Uterus (tissue), 4 donors: ENCODE results near the gene NEB. TPM values are rescaled to one million over a fixed set of nuclear protein-coding genes. Genes with fewer than 3 reads are reported as not detected.

ENCODE experiments used
- DNase-seq, 2 donors: peaks; one replicate each; pipeline ENCODE4 v3.0.0-alpha.2; 2019 to 2020
- H3K27ac ChIP-seq, 2 donors: fragments of 200-600 bp; sonication (generic); 1 replicate in 1 of 2; 2 replicates in 1 of 2; pipeline ENCODE4 v1.5.1; 2016 to 2018
- H3K27me3 ChIP-seq, 2 donors: fragments of 200-600 bp; sonication (generic); one replicate each; pipeline ENCODE4 v1.5.1; 2018 to 2019; ENCODE audit warnings: control low read depth in 1 of 2
- H3K36me3 ChIP-seq, 2 donors: fragments of 200-600 bp; sonication (generic); one replicate each; pipeline ENCODE4 v1.5.1; 2019; ENCODE audit warnings: control low read depth in 1 of 2
- H3K4me1 ChIP-seq, 2 donors: fragments of 200-600 bp; sonication (generic); one replicate each; pipeline ENCODE4 v1.5.1; 2018 to 2019; ENCODE audit warnings: control low read depth in 1 of 2
- H3K4me3 ChIP-seq, 2 donors: fragments of 200-600 bp; sonication (generic); 1 replicate in 1 of 2; 2 replicates in 1 of 2; pipeline ENCODE4 v1.5.1; 2018 to 2019; ENCODE audit warnings: mild to moderate bottlenecking in 1 of 2
- H3K9me3 ChIP-seq, 2 donors: fragments of 200-600 bp; sonication (generic); one replicate each; pipeline ENCODE4 v1.5.1; 2019; ENCODE audit warnings: control low read depth in 1 of 2
- CTCF ChIP-seq, 4 experiments: fragments of 200-600 bp in 2 of 4; fragments of 450-650 bp in 2 of 4; sonication (generic) in 2 of 4; IDR thresholded peaks; one replicate each; pipeline ENCODE4 v1.5.1; 2016 to 2019; ENCODE audit warnings: antibody characterized with exemption in 4 of 4, mild to moderate bottlenecking in 2 of 4, moderate library complexity in 1 of 4
- POLR2A ChIP-seq, 2 donors: fragments of 450-650 bp; IDR thresholded peaks; one replicate each; pipeline ENCODE4 v1.6.1; 2016; ENCODE audit warnings: antibody characterized with exemption in 2 of 2, mild to moderate bottlenecking in 1 of 2, moderate library complexity in 1 of 2
- intact Hi-C: fragments of 100-400 bp; cut with DNase I; formaldehyde crosslinking; loops from one replicate; pipeline ENCODE4 v1.15.1; 2023; ENCODE audit warnings: low total_unique reads
- total RNA-seq, 4 donors: library from RNA; depleted of rRNA in 3 of 4; stranded (reverse); fragments of >200 nt in 3 of 4; gene quantifications; one replicate each; pipeline versions ENCODE4 v1.1.0 to v1.2.4, GENCODE V29; 2014 to 2023
- donor health status: DM: yes; HTN: yes; CAD: no.

The NEB gene
- total RNA-seq, 4 donors from 2014 or later, result under 0.01 to 2.2 (median 0.84) TPM

GRCh38 chr2:151655663-151656398, 78.4 kb downstream of the NEB start:
- no peak for DNase-seq
- H3K4me3 ChIP-seq, result no peak overlapping the region
- TF ChIP-seq CTCF (IDR thresholded peaks at IDR 0.05), result no peak
- no peak for TF ChIP-seq POLR2A (IDR thresholded peaks at IDR 0.05)
- no peaks in the 10 kb centered on the region for H3K36me3 ChIP-seq
- intact Hi-C loops, result no loop called here
- H3K4me1 ChIP-seq, result no peaks in the 10 kb centered on the region
- H3K9me3 ChIP-seq, result no peaks in the 10 kb centered on the region
- no peak overlapping the region for H3K27ac ChIP-seq
- H3K27me3 ChIP-seq, result no peaks in the 10 kb centered on the region

- Histone ChIP-seq H3K9me3 (no peaks in the 10 kb centered on the region), H3K27me3 (no peaks in the 10 kb centered on the region), H3K4me3 (no peak overlapping the region), H3K36me3 (no peaks in the 10 kb centered on the region), H3K27ac (no peak overlapping the region), H3K4me1 (no peaks in the 10 kb centered on the region)
- intact Hi-C loops, result no loop called here
- TF ChIP-seq CTCF (IDR thresholded peaks at IDR 0.05), result no peak
- TF ChIP-seq POLR2A (IDR thresholded peaks at IDR 0.05), result no peak
- no peak for DNase-seq
Measured at GRCh38 chr2:151654891-151655290, 79.4 kb downstream of the NEB start.

GRCh38 chr2:151654085-151654484, 80.2 kb downstream of the NEB start:
- intact Hi-C loops, result no loop called here
- TF ChIP-seq CTCF (IDR thresholded peaks at IDR 0.05), result no peak
- no peak for TF ChIP-seq POLR2A (IDR thresholded peaks at IDR 0.05)
- Histone ChIP-seq H3K4me1 (no peaks in the 10 kb centered on the region), H3K4me3 (no peak overlapping the region), H3K36me3 (no peaks in the 10 kb centered on the region), H3K27ac (no peak overlapping the region), H3K27me3 (no peaks in the 10 kb centered on the region), H3K9me3 (no peaks in the 10 kb centered on the region)
- DNase-seq, result no peak

- Histone ChIP-seq H3K4me3 (no peak overlapping the region), H3K9me3 (no peaks in the 10 kb centered on the region), H3K36me3 (no peaks in the 10 kb centered on the region), H3K27me3 (no peaks in the 10 kb centered on the region), H3K27ac (no peak overlapping the region), H3K4me1 (no peaks in the 10 kb centered on the region)
- intact Hi-C loops, result no loop called here
- no peak for DNase-seq
- TF ChIP-seq POLR2A (IDR thresholded peaks at IDR 0.05), result no peak
- TF ChIP-seq CTCF (IDR thresholded peaks at IDR 0.05), result no peak
Measured at GRCh38 chr2:151651274-151651673, 83.0 kb downstream of the NEB start.

- no peak overlapping the region for H3K27ac ChIP-seq
- no peaks in the 10 kb centered on the region for H3K36me3 ChIP-seq
- no peaks in the 10 kb centered on the region for H3K4me1 ChIP-seq
- DNase-seq, result no peak
- H3K27me3 ChIP-seq, result no peaks in the 10 kb centered on the region
- no peaks in the 10 kb centered on the region for H3K9me3 ChIP-seq
- no peak overlapping the region for H3K4me3 ChIP-seq
- no peak for TF ChIP-seq CTCF (IDR thresholded peaks at IDR 0.05)
- TF ChIP-seq POLR2A (IDR thresholded peaks at IDR 0.05), result no peak
- intact Hi-C loops, result no loop called here
Measured at GRCh38 chr2:151650456-151650855, 83.8 kb downstream of the NEB start.
